Gastrocnemius medialis (tissue), 4 donors: ENCODE data around the gene R3HDM2. TPM values are rescaled to one million over a fixed set of nuclear protein-coding genes. Genes with fewer than 3 reads are reported as not detected.

Experiments
- ATAC-seq, 2 donors: fragments of 150-250 bp; one replicate each; pipeline ENCODE4 v1.9.1; 2016
- DNase-seq, 2 donors: peaks; one replicate each; pipeline ENCODE4 v3.0.0-alpha.2; 2019
- H3K27ac ChIP-seq, 4 donors: fragments of 200-600 bp; sonication (generic); 1 replicate in 1 of 4; 2 replicates in 3 of 4; pipeline ENCODE4 v1.5.1; 2016 to 2018; ENCODE audit warnings: mild to moderate bottlenecking in 2 of 4, moderate library complexity in 1 of 4
- H3K27me3 ChIP-seq, 3 donors: fragments of 200-600 bp; sonication (generic) in 2 of 3; 1 replicate in 1 of 3; 2 replicates in 2 of 3; pipeline versions ENCODE4 v1.5.1 to v1.6.0; 2016 to 2019; ENCODE audit warnings: mild to moderate bottlenecking in 1 of 3, moderate library complexity in 1 of 3
- H3K36me3 ChIP-seq, 2 donors: fragments of 200-600 bp; sonication (generic) in 1 of 2; one replicate each; pipeline ENCODE4 v1.5.1; 2017 to 2018
- H3K4me1 ChIP-seq, 2 donors: fragments of 200-600 bp; sonication (generic) in 1 of 2; one replicate each; pipeline ENCODE4 v1.5.1; 2016 to 2017; ENCODE audit warnings: mild to moderate bottlenecking in 2 of 2
- H3K4me3 ChIP-seq, 4 donors: fragments of 200-600 bp; sonication (generic) in 3 of 4; 1 replicate in 1 of 4; 2 replicates in 3 of 4; pipeline ENCODE4 v1.5.1; 2016 to 2019; ENCODE audit warnings: mild to moderate bottlenecking in 2 of 4
- H3K9me3 ChIP-seq, 3 donors: fragments of 200-600 bp; sonication (generic) in 2 of 3; 1 replicate in 1 of 3; 2 replicates in 2 of 3; pipeline ENCODE4 v1.5.1; 2016 to 2019
- CTCF ChIP-seq, 5 experiments: fragments of 450-650 bp in 3 of 5; fragments of 200-600 bp in 2 of 5; sonication (generic) in 2 of 5; IDR thresholded peaks in 4 of 5; conservative IDR thresholded peaks in 1 of 5; 1 replicate in 4 of 5; 2 replicates in 1 of 5; pipeline ENCODE4 v1.5.1; 2016 to 2019; ENCODE audit warnings: antibody characterized with exemption in 5 of 5, mild to moderate bottlenecking in 3 of 5, moderate library complexity in 3 of 5
- POLR2A ChIP-seq, 2 donors: fragments of 450-650 bp; IDR thresholded peaks; one replicate each; pipeline ENCODE4 v1.6.1; 2017; ENCODE audit warnings: antibody characterized with exemption in 2 of 2, mild to moderate bottlenecking in 2 of 2, moderate library complexity in 2 of 2
- in situ Hi-C, 4 donors: fragments of 200-750 bp; cut with MboI; loops; one replicate each; pipeline versions ENCODE4 v1.15.0 to v1.8.0; 2017; ENCODE audit warnings: low sequenced_read_pairs in 4 of 4
- intact Hi-C: fragments of 100-400 bp; cut with DNase I; formaldehyde crosslinking; loops from one replicate; pipeline ENCODE4 v1.15.1; 2023; ENCODE audit warnings: low total_unique reads
- total RNA-seq, 4 donors: library from RNA; depleted of rRNA; stranded (reverse); fragments of >200 nt; gene quantifications; one replicate each; pipeline versions ENCODE4 v1.1.0 to v1.2.3, GENCODE V29; 2016

Gene R3HDM2
- total RNA-seq, 4 donors from 2014 or later, result 24.1 to 27.1 (median 25.6) TPM

DNA sequence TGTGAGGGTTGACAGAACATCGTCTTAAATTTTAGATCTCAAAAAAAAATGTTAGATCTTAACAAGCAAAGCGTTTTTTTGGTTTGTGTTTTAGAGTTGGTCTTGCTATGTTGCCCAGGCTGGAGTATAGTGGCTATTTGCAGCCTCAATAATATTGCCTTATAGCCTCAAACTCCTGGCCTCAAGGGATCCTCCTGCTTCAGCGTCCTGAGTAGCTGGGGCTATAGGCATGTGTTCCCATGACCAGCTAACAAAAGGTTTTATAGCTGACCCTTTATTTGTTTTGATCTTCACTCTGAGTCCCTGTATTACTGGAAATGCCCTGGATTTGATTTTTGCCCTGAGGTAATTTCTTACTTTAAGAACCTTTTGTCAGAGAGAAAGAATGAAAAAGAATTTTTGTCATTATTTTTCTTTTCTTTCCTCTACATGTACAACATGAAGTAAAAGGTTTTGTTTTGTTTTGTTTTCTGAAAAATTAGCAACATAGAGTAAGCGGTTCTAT, 9.0 kb upstream of the R3HDM2 start:
- DNase-seq, result no peak
- ATAC-seq, result no peak
- Histone ChIP-seq H3K9me3 (no peaks in the 10 kb centered on the region), H3K27ac (no peak overlapping the region), H3K4me1 (no peaks in the 10 kb centered on the region), H3K27me3 (no peaks in the 10 kb centered on the region), H3K36me3 (no peaks in the 10 kb centered on the region), H3K4me3 (no peak overlapping the region)
- in situ Hi-C loops (loop anchor here in 2 of 4 donors (10.0 to 25.0 kb wide), 2 partner anchors 178 to 195 kb away; partner anchors contain the start of gene STAC3 (in 1 of the 2)), intact Hi-C loops (no loop called here)
- TF ChIP-seq CTCF (IDR thresholded peaks at IDR 0.05 in 4 of 5, conservative IDR thresholded peaks at IDR 0.05 in 1 of 5) (no peak), POLR2A (IDR thresholded peaks at IDR 0.05) (no peak)

- DNase-seq (no peak), ATAC-seq (no peak)
- TF ChIP-seq POLR2A (IDR thresholded peaks at IDR 0.05), result no peak
- no peak for TF ChIP-seq CTCF (IDR thresholded peaks at IDR 0.05 in 4 of 5, conservative IDR thresholded peaks at IDR 0.05 in 1 of 5)
- in situ Hi-C loops, result loop anchor here in 2 of 4 donors (10.0 to 25.0 kb wide), 2 partner anchors 176 to 194 kb away; partner anchors contain the start of gene STAC3 (in 1 of the 2)
- H3K4me1 ChIP-seq, result no peaks in the 10 kb centered on the region
- H3K27ac ChIP-seq, result no peak overlapping the region
- H3K4me3 ChIP-seq, result no peak overlapping the region
- H3K27me3 ChIP-seq, result no peaks in the 10 kb centered on the region
- H3K9me3 ChIP-seq, result no peaks in the 10 kb centered on the region
- no peaks in the 10 kb centered on the region for H3K36me3 ChIP-seq
- intact Hi-C loops, result no loop called here
These were observed 7.6 kb upstream of the R3HDM2 start for GRCh38 chr12:57438400-57438799.

GRCh38 chr12:57435293-57435692, 4.5 kb upstream of the R3HDM2 start:
- Histone ChIP-seq H3K27ac (no peak overlapping the region), H3K4me3 (no peak overlapping the region), H3K27me3 (no peaks in the 10 kb centered on the region), H3K9me3 (no peaks in the 10 kb centered on the region), H3K4me1 (no peaks in the 10 kb centered on the region), H3K36me3 (no peaks in the 10 kb centered on the region)
- ATAC-seq, result no peak
- intact Hi-C loops, result no loop called here
- in situ Hi-C loops, result loop anchor here in 2 of 4 donors (10.0 to 25.0 kb wide), 2 partner anchors 173 to 190 kb away; partner anchors contain the start of gene STAC3 (in 1 of the 2)
- DNase-seq, result no peak
- TF ChIP-seq CTCF (IDR thresholded peaks at IDR 0.05 in 4 of 5, conservative IDR thresholded peaks at IDR 0.05 in 1 of 5), result no peak
- no peak for TF ChIP-seq POLR2A (IDR thresholded peaks at IDR 0.05)

DNA sequence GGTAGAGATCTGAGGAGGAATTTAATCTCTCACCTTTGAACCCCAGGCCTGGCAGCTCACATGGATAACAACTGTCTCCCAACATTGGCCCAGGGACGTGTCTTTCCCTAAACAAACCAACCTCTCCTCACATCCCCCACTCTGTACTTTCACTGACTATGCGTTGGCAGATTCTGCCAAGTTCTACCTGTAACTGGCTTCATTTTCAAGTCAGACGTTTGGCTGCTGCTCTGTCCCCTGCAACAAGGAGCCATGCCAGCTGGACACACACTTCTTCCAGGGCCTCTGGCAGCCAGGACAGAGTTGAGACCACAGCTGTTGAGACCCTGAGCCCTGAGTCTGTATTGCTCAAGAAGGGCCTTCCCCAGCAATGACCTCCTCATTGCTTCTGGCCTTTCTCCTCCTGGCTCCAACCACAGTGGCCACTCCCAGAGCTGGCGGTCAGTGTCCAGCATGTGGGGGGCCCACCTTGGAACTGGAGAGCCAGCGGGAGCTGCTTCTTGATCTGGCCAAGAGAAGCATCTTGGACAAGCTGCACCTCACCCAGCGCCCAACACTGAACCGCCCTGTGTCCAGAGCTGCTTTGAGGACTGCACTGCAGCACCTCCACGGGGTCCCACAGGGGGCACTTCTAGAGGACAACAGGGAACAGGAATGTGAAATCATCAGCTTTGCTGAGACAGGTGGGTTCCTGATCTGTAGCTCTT, 3.8 kb upstream of the R3HDM2 start, which contains the start of gene INHBC:
TSS of gene INHBC (plus strand) at position 268 of the 707 bp plus-strand sequence. CDS start at position 371, 103 bp downstream.
- Histone ChIP-seq H3K27ac (no peak within 1 kb of the TSS), H3K4me1 (peaks cover under 1 to 2% of the 10 kb centered on the region in 2 donors), H3K4me3 (no peak within 1 kb of the TSS), H3K27me3 (no peaks in the 10 kb centered on the region), H3K36me3 (no peaks in the 10 kb centered on the region), H3K9me3 (no peaks in the 10 kb centered on the region)
- ATAC-seq (no peak), DNase-seq (no peak)
- intact Hi-C loops, result no loop called here
- in situ Hi-C loops, result loop anchor here in 2 of 4 donors (10.0 to 25.0 kb wide), 2 partner anchors 172 to 190 kb away; partner anchors contain the start of gene STAC3 (in 1 of the 2)
- TF ChIP-seq POLR2A (IDR thresholded peaks at IDR 0.05), result no peak

GRCh38 chr12:57433370-57433769, 2.5 kb upstream of the R3HDM2 start:
- no peak for TF ChIP-seq CTCF (IDR thresholded peaks at IDR 0.05 in 4 of 5, conservative IDR thresholded peaks at IDR 0.05 in 1 of 5)
- no peak for TF ChIP-seq POLR2A (IDR thresholded peaks at IDR 0.05)
- H3K9me3 ChIP-seq, result no peaks in the 10 kb centered on the region
- in situ Hi-C loops (loop anchor here in 2 of 4 donors (10.0 to 25.0 kb wide), 2 partner anchors 171 to 189 kb away; partner anchors contain the start of gene STAC3 (in 1 of the 2)), intact Hi-C loops (no loop called here)
- H3K4me3 ChIP-seq, result no peak overlapping the region
- H3K4me1 ChIP-seq, result peaks cover 6 to 14% of the 10 kb centered on the region in 2 donors
- H3K36me3 ChIP-seq, result no peaks in the 10 kb centered on the region
- DNase-seq (no peak), ATAC-seq (no peak)
- H3K27me3 ChIP-seq, result no peaks in the 10 kb centered on the region
- H3K27ac ChIP-seq, result no peak overlapping the region
